ENCODE data around the gene RPS3. TPM values are rescaled to one million over a fixed set of nuclear protein-coding genes. Genes with fewer than 3 reads are reported as not detected.

The RPS3 gene
- total RNA-seq, 1 experiment from 2014 or later: 3,765 TPM

GRCh38 chr11:75423721-75424120 lies 24.4 kb downstream of the RPS3 start:
- Mint-ChIP-seq H3K27ac (peak overlapping the region in 1 of 3 experiments; percentile 86; a peak in 1 of 7 replicates), H3K9me3 (peaks cover 5 to 9% of the 10 kb centered on the region in 2 experiments), H3K4me1 (peaks cover 10 to 16% of the 10 kb centered on the region in 2 experiments), H3K36me3 (ENCODE audit: insufficient read depth in 1 of 3, low read depth in 3 of 3) (peaks cover 14 to 18% (median 17%) of the 10 kb centered on the region in 3 experiments), H3K4me3 (no peak overlapping the region), H3K27me3 (ENCODE audit: low read depth) (peaks cover 15% of the 10 kb centered on the region)
- H4K5ac ChIP-seq (ENCODE audit: insufficient read length, low read depth, low read length): no peak overlapping the region
- H3K79me1 ChIP-seq (ENCODE audit: insufficient read depth, low read depth, low read length, poor library complexity, severe bottlenecking): no peaks in the 10 kb centered on the region
- H3K9ac ChIP-seq (ENCODE audit: extremely low read depth, insufficient read length, low read length): no peak overlapping the region
- no peak overlapping the region for H3T11ph ChIP-seq (ENCODE audit: low read length)
- H4K91ac ChIP-seq (ENCODE audit: insufficient read length, low read depth, low read length): no peak overlapping the region
- no peaks in the 10 kb centered on the region for H3K4me1 ChIP-seq (ENCODE audit: insufficient read depth, low read length)
- no peak overlapping the region for H3K27ac ChIP-seq (ENCODE audit: insufficient read length, low read depth, low read length)
- no peak overlapping the region for H4K8ac ChIP-seq (replicated peaks; ENCODE audit: insufficient read length, low read depth, low read length)
- no peak for TF ChIP-seq CTCF (conservative IDR thresholded peaks at IDR 0.05)
- no peaks in the 10 kb centered on the region for H3K79me2 ChIP-seq (ENCODE audit: insufficient read depth, low read length)
- no peak overlapping the region for H2BK15ac ChIP-seq (ENCODE audit: low read depth, low read length)
- H2AK5ac ChIP-seq (ENCODE audit: insufficient read length, low read length): no peak overlapping the region
- H3K27me3 ChIP-seq (ENCODE audit: insufficient read depth, low read length): peaks cover 2% of the 10 kb centered on the region; the same call in 1 of the 2 replicates
- peaks cover under 1% of the 10 kb centered on the region for H3K9me3 ChIP-seq (ENCODE audit: control insufficient read depth, low read depth, low read length)
- no CpG with 5 or more reads among the region's 9 CpGs for WGBS (ENCODE audit: extremely low coverage, insufficient read length, low lambda C conversion rate)
- H4K20me1 ChIP-seq (ENCODE audit: control insufficient read depth, insufficient read depth, insufficient read length): no peaks in the 10 kb centered on the region
- no peak overlapping the region for H2AFZ ChIP-seq (ENCODE audit: low read length)
- DNase-seq: no peak
- H3K14ac ChIP-seq (ENCODE audit: insufficient read depth, low read length): no peak overlapping the region
- H3K4ac ChIP-seq (ENCODE audit: low read depth, low read length): no peak overlapping the region
- H3K4me2 ChIP-seq (ENCODE audit: insufficient read depth, insufficient read length, low read length): no peak overlapping the region
- no peak overlapping the region for H3K18ac ChIP-seq (ENCODE audit: insufficient read length, low read depth, low read length)
- no peak overlapping the region for H2BK20ac ChIP-seq (ENCODE audit: low read depth, low read length, poor library complexity, severe bottlenecking)
- H2BK5ac ChIP-seq (ENCODE audit: insufficient read length, low read length): no peak overlapping the region
- H3K23me2 ChIP-seq (ENCODE audit: insufficient read length, low read depth, low read length, poor library complexity, severe bottlenecking): no peaks in the 10 kb centered on the region
- no peak overlapping the region for H2BK120ac ChIP-seq (ENCODE audit: low read depth, low read length, poor library complexity, severe bottlenecking)
- H3K23ac ChIP-seq (ENCODE audit: insufficient read length, low read depth, low read length): no peak overlapping the region
- H3K56ac ChIP-seq (ENCODE audit: insufficient read length, low read depth, low read length): no peak overlapping the region
- no peak overlapping the region for H2BK12ac ChIP-seq (ENCODE audit: insufficient read length, low read depth, low read length)
